ENCODE data around the gene C1orf226.

C1orf226 gene

GRCh38 chr1:162359523-162360236, 21.8 kb upstream of the C1orf226 start:
- no peak for TF ChIP-seq CTCF (IDR thresholded peaks at IDR 0.05; ENCODE audit: low read depth, low read length)
- DNase-seq (ENCODE audit: extremely low read depth, low read depth) = no peak

GRCh38 chr1:162360237-162360873, 21.2 kb upstream of the C1orf226 start:
- DNase-seq (ENCODE audit: extremely low read depth, low read depth) = no peak
- no peak for TF ChIP-seq CTCF (IDR thresholded peaks at IDR 0.05; ENCODE audit: low read depth, low read length)

- no peak for DNase-seq (ENCODE audit: extremely low read depth, low read depth)
- no peak for TF ChIP-seq CTCF (IDR thresholded peaks at IDR 0.05; ENCODE audit: low read depth, low read length)
These were observed 20.7 kb upstream of the C1orf226 start for GRCh38 chr1:162360874-162361260.

GRCh38 chr1:162361349-162361748, 20.2 kb upstream of the C1orf226 start:
- no peak for TF ChIP-seq CTCF (IDR thresholded peaks at IDR 0.05; ENCODE audit: low read depth, low read length)
- no peak for DNase-seq (ENCODE audit: extremely low read depth, low read depth)

GRCh38 chr1:162363823-162364222, 17.7 kb upstream of the C1orf226 start:
- DNase-seq (ENCODE audit: extremely low read depth, low read depth) = no peak
- no peak for TF ChIP-seq CTCF (IDR thresholded peaks at IDR 0.05; ENCODE audit: low read depth, low read length)

- no peak for DNase-seq (ENCODE audit: extremely low read depth, low read depth)
These were observed 17.0 kb upstream of the C1orf226 start for GRCh38 chr1:162364498-162364897.

More at GRCh38 chr1:162364498-162364897, 17.0 kb upstream of the C1orf226 start:
- TF ChIP-seq CTCF (IDR thresholded peaks at IDR 0.05; ENCODE audit: low read depth, low read length) = no peak

Data from AG09319 (cell line).